HG03342 (cell line): ENCODE data around the gene SPATA31D4.
"Not testable (repeated sequence)": the region's sequence is repeated elsewhere in the genome, so short reads cannot be mapped to it uniquely, and the experiment has no call there.

Source experiments
- ATAC-seq: cut with Tn5 transposase; IDR thresholded peaks from one replicate; pipeline ENCODE4 v1.9.1; 2021; ENCODE audit warnings: mild to moderate bottlenecking, moderate library complexity; ENCODE audit not compliant: unreplicated experiment

Gene SPATA31D4

DNA sequence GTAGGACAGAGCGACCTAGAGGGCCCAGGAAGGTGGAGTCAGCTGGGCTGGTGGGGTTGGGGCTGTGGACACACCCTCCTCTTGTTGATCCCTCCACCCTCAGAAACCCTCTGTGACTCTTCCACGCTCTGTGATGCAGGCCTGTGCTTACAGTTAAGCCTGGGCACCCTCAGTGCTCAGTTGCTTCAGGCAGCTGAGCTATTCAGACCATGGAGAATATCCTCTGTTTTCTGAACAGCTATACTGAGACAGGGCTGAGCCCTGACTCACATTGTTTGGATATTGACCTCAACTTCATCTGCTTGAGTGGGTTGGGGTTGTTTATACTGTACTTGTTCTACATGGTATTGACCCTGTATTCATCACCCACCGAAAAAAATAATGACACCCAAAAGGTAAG, at the start of gene SPATA31D4:
Gene SPATA31D4, plus strand, starts transcription at position 124 of the 400 bp plus-strand sequence. Its CDS starts 86 bp downstream, at position 210.
- ATAC-seq, result not testable (repeated sequence)

DNA sequence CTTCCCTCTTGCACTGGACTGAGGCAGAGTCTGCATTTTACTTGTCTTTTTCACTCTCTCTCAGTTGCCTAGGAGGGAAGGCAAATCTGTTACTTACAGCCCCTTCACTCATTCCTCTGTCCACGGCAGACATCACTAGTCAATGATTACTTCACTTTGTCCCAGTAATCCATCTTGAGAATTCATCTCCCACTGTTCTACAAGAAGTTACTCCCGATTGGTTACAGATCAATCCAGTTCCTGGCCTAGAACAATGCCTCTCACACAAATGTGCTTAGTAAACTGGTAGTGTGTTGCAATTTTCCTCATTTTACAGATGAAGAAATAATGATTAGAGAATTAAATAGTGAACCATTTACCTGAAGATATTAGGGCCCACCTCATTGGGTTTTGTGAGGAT, 49.7 kb upstream of the SPATA31D4 start:
- no peak for ATAC-seq

DNA sequence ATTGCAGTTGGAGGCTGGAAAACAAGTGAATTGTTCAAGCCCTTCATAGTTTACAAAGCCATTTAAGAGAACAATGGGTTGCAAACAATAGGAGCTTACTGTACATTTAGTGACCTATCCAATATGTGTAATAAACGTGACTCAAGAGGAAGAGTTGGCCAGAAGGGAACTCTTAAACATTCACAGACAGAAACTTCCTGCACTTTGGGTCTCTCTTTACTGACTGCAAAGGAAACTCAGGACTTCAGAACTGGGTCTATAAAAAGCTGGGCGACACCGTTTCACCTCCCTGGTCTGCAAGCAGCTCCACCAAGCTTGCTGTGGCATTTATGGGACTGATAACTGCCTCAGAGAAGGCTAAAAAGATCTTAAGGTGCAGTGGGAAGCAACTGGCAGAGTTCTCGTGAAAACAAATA, 48.7 kb upstream of the SPATA31D4 start:
- ATAC-seq, result no peak

DNA sequence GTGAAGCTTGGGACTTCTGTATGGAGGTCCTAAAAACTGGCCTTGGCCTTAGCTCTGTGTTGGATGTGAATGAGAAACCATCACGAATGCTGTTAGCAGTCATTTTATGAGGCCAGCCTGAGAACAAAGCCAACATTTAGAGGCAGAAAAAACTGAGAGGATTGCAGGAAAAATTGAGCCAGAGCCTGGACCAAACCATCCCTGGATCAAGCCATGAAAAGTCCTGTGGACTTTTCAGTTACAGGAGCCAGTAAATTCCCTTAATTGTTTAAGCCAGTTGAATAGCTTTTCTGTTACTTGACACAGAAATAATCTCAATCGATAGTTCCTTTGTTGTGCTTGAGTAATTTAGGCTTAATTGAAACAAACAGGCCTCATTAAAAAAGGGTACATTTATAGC, 42.6 kb upstream of the SPATA31D4 start:
- no peak for ATAC-seq

DNA sequence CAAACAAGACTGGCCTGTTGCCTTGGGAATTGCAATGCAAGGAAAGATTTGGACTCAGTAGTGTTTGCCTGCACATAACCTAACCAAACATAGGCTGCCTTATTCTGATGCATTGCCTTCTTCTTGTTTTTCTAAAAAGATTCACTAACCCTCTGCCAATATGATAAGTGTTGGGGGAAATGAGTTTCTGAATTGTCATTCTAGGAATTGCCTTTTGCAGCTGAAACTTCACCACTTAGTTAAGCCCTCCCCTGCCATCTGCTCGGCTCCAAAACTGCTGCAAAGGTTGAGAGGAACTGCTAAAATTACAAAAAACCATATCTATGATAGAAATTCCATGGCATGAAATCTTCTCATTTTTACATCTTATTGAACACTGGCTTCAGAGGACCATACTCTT, 41.6 kb upstream of the SPATA31D4 start:
- ATAC-seq, result no peak

DNA sequence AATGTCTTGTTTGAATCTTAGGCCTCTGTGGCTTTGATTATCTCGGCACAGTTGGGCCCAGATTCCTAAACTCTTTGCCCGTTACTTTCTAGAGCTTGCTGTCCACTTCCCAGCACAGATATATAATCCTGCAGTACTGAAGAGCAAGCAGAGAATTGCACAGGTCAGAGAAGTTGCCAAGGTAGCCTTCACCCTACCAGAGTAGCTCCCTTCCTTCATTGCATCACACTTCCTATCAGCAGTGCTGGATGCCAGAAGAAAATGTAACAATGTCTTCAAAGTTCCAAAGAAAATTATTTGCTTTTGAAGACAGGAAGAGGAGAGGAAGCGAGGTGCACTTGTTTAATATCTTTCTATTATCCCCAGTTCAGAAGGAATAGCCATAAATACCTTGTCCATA, 38.1 kb upstream of the SPATA31D4 start:
- no peak for ATAC-seq

DNA sequence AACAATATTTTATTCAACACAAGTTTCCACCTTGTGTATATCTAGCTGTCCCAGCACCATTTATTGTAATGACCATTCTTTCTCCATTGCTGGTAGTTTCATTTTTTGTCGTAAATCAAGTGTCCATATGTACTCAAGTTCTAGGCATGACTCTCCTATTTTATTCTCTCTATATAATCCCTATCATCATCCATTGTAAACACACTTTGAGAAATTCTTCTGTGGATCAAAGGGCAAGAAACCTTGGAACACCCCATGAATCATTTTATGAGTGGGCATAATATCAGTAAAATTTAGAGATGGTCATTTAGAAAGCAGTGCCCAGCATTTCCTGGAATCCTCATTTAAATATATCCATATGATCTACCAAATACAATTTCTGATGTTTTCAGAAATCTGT, 35.8 kb upstream of the SPATA31D4 start:
- ATAC-seq, result no peak

DNA sequence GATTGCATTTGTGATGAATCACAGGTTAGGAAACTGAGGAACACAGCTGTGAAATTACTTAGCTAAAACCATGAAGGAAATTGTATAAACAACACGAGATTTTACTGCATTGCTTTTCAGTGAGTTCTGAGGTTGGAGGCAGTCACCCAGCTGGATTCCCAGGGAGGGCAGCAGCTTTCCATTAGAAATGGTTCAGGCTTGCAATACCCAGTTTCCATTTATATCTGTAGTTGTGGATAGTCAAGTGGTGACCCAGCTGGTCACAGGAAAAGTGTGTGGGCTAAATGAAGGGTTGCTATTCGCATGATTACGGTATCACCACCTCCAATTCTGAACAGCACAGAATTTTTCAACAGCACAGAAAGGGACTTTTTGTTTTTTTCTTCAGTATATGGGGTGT, 34.3 kb upstream of the SPATA31D4 start:
- ATAC-seq, result no peak

DNA sequence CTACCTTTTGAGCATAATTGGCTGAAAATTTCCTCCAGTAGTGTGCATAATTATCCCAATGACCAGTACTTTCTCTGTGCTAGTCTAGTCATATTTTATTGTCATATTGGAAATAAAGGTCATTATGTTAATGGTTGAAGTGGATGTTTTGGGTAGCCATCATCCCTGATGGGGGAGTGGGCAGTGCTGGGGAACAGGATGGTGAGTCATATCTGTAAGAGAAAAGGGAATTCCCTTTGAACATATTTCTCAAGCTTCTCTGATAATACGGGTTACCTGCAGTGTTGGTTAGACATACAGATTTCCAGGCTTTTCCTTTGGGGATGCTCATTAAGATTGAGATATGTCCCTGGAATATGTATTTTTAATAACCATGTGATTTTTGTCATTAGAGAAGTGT, 33.3 kb upstream of the SPATA31D4 start:
- no peak for ATAC-seq

DNA sequence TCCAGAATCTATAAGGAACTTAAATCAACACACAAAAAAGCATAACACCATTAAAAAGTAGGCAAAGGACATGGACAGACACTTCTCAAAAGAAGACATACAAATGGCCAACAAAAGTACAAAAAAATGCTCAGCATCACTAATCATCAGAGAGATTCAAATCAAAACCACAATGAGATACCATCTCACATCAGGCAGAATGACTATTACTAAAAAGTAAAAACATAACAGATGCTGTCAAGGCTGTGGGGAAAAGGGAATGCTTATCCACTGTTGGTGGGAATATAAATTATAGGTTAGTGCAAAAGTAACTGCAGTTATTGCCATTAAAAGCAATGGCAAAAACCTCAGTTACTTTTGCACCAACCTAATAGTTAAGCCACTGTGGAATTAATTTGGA, 32.2 kb upstream of the SPATA31D4 start:
- no peak for ATAC-seq

DNA sequence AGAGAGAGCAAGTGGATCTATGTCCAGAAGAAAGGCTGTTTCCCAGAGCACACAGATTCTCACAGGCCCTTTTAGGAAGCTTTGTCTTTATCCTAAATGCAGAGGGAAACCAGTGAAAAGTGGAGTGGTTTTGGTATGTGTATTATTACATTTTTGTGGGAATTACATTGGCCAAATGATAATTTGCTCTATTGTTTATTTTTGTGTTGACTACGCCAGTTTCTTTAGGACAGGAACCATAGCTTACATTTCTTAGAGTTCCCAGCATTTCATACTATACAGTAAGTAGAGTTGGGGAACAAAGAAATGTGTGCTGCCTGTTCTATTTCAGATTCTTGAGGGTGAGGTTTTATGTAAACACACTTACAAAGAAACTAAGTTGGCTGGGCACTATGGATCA, 29.4 kb upstream of the SPATA31D4 start:
- ATAC-seq, result no peak

DNA sequence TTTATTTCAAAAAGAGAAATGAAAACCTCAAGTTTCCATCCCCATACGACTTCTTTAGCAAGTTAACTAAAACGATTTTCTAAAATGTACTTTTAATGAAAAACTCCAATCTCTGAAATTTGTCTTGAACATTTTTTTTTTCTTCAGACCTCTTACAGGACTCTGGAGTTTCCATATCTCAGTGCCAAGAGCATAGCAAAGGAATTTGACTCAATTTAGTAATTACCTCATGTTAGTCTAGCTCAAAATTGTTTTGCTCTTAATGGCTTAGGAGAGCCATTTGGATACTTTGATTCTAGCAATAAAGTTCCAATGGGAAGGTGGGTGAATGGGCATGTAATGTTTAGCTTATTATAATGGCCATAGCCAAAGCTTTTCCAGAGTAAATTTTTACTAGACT, 26.0 kb upstream of the SPATA31D4 start:
- ATAC-seq, result no peak

DNA sequence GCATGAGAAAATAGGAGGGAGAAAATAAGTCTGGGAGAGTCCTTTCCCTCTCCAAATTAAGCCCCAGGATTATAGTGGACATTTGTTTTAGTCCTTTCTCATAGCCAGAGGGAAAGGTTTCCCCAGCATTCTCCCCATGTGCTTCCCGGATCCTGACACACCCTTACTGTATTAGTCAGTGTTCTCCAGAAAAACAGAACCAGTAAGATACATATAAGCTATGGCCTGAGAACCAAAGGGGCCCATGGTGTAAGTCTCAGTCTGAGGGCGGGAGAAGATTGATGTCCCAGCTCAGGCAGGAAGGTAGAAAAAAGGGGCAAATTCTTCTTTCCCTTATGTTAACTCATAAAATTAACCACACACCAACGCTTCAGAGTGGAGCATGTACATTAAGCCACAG, 25.6 kb upstream of the SPATA31D4 start:
- no peak for ATAC-seq

DNA sequence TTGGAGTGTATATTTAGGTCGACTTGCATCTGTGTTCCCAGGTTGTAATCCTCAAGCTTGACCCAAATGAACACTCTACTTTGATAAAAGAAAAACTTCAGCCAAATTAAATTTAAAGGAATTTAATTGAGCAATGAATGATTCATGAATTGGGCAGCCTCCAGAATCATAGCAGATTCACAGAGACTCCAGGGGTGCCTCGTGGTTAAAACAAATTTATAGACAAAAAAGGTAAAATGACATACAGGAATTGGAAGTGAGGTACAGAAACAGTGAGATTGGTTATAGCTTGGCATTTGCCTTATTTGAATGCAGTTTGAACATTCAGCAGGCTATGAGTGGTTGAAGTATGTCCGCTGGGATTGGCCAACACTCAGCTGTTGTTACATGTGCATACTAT, 21.6 kb upstream of the SPATA31D4 start:
- no peak for ATAC-seq

DNA sequence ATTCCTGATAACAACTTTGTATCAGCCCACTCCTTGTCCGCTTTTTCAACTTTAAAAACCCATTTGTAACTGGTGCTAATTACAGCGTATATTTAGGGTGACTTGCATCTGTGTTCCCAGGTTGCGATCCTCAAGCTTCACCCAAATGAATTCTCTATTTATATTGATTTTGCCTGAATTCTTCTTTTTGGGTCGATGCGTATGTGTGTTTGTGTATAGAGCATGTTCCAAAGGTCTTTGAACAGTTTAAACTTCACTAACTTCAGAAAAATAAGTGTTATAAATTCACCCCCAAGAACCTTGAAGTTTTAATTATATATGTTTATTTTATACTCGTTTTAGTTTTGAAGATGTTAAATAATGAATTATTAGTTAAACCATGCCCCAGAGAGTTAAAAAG, 16.1 kb upstream of the SPATA31D4 start:
- ATAC-seq, result no peak

DNA sequence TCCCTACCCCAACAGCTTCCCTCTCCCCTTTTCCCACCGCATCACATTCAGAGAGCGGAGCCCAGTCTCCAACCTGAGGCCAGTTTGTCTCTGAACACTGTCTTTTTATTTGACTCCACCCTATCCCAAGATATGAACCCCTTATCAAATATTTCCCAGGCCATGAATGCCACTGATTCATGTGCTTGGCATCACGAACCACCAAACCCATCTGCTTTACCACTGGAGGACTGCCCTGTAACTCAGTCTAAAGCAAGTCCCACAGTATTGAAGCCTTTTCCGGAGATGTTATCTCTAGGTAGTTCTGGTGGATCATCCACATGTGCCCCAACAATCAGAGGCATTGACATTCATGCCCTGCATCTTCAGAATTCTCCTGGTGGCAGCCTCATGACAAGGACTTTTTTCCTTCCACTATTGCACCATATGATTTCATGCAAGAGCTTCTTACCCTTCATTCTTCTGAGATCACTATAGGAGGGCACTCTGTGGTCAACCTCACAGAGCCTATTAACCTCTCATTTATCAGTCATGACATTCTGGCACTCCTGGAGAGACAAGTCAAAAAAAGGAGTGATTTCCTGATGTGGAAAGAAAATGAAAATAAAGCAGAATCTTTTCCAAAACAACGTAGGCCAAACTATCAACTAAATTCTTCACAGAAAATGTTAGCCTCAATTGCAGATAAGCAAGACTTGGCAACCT, 12.3 kb upstream of the SPATA31D4 start:
- no peak for ATAC-seq

DNA sequence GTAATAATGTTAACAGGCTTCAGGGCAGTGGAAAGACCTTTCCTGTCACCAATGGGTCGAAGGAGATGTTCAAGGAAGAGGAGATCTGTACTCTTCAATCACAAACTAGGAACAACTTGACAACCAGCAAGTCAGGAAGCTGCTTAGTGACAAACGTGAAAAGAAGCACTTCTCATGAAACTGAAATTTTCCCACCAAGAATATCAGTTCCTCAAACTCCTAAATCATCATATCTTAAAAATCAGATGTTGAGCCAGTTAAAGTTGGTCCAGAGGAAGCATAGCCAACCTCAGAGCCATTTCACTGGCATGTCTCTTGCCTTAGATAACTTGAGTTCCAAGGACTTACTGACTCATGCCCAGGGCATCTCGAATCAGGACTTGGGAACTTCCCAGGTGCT, 9.7 kb upstream of the SPATA31D4 start:
- not testable (repeated sequence) for ATAC-seq

DNA sequence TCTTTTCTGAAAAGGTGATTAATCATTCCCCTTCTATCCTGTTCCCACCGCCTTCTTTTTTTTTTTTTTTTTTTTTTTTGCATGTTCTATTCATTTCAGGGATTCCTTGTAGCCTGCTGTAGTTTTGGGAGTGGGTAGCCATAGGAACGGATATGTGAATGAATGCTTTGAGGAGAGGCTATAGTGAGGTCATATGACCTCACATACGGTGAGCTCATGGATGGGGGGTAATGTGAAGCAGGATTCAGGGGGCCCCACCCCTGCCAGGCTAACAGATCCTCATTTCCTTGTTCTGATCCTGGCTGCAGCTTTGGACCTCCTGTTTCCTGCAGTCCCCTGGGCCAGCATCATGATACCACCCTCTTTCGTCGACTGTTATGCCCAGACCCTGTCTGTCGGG, 1.9 kb downstream of the SPATA31D4 start:
- not testable (repeated sequence) for ATAC-seq

DNA sequence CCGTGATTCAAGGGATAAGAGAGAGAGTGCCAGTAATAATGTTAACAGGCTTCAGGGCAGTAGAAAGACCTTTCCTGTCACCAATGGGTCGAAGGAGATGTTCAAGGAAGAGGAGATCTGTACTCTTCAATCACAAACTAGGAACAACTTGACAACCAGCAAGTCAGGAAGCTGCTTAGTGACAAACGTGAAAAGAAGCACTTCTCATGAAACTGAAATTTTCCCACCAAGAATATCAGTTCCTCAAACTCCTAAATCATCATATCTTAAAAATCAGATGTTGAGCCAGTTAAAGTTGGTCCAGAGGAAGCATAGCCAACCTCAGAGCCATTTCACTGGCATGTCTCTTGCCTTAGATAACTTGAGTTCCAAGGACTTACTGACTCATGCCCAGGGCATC, 5.3 kb downstream of the SPATA31D4 start:
- peak; percentile 36 for ATAC-seq

DNA sequence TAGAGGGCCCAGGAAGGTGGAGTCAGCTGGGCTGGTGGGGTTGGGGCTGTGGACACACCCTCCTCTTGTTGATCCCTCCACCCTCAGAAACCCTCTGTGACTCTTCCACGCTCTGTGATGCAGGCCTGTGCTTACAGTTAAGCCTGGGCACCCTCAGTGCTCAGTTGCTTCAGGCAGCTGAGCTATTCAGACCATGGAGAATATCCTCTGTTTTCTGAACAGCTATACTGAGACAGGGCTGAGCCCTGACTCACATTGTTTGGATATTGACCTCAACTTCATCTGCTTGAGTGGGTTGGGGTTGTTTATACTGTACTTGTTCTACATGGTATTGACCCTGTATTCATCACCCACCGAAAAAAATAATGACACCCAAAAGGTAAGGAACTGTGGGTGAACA, 15.2 kb downstream of the SPATA31D4 start, which contains the start of gene SPATA31D3:
Gene SPATA31D3, plus strand, starts transcription at position 108 of the 400 bp plus-strand sequence. Its CDS starts 86 bp downstream, at position 194.
- ATAC-seq, result not testable (repeated sequence)

DNA sequence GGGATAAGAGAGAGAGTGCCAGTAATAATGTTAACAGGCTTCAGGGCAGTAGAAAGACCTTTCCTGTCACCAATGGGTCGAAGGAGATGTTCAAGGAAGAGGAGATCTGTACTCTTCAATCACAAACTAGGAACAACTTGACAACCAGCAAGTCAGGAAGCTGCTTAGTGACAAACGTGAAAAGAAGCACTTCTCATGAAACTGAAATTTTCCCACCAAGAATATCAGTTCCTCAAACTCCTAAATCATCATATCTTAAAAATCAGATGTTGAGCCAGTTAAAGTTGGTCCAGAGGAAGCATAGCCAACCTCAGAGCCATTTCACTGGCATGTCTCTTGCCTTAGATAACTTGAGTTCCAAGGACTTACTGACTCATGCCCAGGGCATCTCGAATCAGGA, 20.4 kb downstream of the SPATA31D4 start:
- not testable (repeated sequence) for ATAC-seq

DNA sequence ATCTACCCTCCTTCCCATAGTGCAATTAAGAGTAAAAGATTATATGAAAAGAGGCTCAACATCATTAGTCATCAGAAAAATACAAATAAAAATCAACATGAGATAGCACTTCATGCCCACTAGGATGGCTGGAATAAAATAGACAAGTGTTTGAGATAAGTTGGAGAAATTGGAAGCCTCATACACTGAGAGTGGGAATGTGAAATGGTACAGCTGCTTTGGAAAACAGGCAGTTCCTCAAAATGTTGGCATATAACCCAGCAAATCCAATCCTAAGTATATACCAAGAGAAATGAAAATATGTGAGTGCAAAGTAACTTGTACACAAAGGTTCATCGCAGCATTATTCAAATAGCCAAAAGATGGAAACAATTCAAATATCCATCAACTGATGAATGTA, 24.9 kb downstream of the SPATA31D4 start:
- ATAC-seq, result no peak

DNA sequence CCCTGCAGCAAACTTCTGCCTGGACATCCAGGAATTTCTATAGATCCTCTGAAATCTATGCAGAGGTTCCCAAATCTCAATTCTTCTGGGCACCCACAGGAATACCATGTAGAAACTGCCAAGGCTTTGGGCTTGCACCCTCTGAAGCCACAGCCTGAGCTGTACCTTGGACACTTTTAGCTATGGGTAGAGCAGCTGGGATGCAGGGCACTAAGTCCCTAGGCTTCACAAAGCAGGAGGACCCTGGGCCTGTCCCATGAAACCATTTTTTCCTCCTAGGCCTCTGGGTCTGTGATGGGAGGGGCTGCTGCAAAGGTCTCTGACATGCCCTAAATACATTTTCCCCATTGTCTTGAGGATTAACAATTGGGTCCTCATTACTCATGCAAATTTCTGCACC, 27.4 kb downstream of the SPATA31D4 start:
- ATAC-seq, result no peak
